NCI-H1105 treated with DMSO at 0.1 percent for 48 hours (cell line): ENCODE results near the gene ARHGDIA.
A peak's percentile ranks its signal among the peaks of the same experiment; 100 is the strongest.

Experiments
- DNase-seq: peaks from one replicate; lab custom pipeline; 2025; lab: John Stamatoyannopoulos, UW

ARHGDIA gene

DNA sequence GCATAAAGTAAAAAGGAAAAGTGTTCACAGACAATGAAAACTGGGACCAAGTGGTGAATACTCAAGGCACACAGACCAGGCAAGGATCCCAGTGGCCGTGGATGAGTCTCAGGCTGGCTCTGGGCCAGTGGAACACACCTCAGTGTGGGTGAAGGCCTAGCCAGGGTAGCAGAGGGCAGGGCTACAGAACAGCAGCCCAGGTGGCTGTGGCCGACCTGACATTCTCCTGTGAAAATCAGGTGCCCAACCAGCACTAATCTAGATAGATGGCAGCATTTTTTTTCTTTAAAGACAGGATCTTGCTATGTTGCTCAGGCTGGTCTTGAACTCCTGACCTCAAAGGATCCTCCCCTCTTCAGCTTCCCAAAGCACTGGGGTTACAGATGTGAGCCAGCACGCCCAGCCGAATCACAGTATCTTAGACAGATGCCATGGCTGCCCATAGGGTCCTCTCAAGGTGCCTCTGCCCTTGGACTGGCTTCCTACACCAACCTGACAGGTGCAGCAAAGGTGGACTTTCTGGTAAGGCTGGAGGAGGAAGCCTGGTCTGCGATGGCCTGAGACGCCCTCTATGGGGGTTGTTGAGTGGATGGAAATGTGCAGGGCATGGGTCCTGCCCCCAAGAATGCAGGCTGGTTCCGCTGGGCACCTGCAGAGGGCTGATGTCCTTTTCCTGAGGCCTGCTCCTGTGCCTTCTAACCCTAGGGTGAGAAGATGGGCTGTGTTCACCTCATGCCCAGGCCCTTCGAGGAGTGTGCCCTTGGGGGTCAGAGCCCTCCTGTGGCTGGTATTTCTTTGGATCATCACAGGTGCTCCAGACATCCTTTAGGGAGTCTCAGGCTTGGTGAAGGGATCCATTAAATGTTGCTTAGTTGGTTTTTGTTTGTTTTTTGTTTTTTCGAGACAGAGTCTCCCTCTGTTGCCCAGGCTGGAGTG is 7.0 kb downstream of the ARHGDIA start:
- DNase-seq = no peak

DNA sequence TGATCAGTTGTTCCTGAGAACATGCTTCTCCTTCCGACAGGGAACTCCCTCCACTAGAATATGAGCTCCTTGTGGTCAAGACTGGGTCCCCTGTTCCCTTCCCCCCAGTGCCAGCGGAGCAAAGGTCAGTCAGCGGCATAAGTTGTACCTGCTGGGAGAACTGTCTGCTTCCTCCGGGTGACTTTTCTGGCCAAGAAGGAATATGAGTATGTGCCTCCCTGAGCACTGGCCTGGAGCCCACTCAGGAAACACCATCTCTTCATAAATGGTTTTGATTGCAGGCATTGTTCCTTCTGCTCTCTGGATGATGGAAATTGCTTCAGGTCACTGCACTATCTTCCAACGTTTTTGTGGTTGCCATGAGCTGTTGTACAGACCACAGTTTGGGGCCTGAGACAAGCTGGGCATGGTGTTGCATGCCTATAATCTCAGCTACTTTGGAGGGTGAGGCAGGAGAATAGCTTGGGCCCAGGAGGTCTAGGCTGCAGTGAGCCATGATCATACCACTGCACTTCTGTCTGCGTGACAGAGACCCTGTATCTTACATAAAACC is 7.9 kb downstream of the ARHGDIA start:
- no peak for DNase-seq

DNA sequence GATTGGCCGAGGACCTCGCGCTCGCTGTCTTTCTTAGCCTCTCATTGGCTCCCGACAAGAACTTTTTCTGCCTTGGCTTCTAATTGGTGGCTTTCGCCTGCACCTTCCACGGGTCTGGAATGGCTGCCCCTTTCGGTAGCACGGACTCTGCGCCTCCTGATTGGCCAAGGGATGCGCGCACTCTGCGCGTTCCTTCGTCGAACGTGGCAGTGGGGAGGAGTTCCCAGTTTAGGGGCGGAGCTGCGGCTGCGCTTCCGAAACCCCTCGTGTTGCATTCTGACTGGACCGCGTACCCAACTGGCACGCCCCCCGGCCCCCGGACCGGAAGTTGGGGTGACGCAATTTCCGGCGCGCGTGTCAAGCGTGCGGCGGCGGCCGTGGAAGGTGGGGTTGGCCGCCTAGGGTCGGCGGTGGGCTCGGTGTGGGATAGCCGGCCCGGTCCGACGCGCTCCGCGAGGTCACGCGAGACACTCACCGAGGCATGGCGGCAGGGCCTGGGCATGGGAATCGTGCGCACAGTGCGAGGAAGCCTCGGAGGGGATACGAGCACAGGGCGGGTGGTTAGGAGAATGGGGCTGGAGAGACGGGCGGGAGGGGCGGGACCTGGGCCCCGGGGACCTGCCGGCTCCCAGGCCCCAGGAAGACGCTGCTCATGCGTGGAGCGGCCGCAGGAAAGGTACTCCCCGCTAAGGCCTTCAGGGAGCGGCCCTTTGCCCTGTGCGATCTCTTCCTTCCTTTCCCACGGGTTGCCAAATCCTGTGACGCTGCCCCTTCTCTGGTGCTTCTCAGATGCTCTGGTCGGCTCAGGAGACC is 10.2 kb downstream of the ARHGDIA start:
- DNase-seq = peak; percentile 99

DNA sequence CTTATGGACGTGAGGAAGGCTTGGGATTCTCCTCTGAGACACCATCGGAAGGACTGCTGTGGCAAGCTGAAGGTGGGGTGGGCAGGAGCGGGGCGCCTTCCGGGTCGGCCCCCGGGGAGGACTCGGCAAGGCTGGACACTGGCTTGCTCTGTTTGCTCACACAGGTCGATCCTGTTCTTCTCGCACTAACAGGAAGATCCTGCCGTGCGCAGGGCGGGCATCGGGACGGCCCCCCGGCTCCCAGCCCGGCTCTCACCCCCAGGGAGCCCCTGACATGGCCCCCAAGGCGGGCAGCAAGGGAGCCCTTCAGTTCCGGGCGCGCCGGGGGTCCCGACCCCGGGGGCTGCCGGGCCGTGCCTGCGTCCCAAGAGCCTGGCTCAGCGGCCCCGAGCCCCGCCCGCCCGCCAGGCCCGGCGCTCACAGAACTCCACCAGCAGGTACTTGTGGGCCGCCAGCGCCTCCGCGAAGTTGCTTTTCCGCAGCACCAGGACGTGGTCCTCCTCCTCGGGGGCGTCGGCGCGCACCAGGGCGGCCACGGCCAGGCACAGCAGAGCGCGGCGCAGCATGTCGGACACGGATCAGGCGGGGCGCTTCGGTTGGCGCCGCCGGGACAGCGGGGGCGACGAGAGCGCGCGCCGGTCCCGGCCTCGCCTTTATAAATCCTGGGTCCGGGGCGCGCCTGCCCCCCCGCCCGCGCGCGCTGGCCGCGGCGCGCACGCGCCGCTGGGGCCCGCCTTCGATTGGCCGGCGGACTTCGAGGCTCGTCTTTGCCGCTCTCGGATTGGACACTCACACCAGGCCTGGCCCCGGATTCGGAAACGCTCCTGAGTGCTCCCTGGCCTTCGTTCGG is 11.0 kb downstream of the ARHGDIA start, which contains the start of gene P4HB:
Gene P4HB, minus strand, starts transcription at position 630 of the 850 bp plus-strand sequence. Its CDS starts 64 bp downstream, at position 566.
- DNase-seq = no peak

DNA sequence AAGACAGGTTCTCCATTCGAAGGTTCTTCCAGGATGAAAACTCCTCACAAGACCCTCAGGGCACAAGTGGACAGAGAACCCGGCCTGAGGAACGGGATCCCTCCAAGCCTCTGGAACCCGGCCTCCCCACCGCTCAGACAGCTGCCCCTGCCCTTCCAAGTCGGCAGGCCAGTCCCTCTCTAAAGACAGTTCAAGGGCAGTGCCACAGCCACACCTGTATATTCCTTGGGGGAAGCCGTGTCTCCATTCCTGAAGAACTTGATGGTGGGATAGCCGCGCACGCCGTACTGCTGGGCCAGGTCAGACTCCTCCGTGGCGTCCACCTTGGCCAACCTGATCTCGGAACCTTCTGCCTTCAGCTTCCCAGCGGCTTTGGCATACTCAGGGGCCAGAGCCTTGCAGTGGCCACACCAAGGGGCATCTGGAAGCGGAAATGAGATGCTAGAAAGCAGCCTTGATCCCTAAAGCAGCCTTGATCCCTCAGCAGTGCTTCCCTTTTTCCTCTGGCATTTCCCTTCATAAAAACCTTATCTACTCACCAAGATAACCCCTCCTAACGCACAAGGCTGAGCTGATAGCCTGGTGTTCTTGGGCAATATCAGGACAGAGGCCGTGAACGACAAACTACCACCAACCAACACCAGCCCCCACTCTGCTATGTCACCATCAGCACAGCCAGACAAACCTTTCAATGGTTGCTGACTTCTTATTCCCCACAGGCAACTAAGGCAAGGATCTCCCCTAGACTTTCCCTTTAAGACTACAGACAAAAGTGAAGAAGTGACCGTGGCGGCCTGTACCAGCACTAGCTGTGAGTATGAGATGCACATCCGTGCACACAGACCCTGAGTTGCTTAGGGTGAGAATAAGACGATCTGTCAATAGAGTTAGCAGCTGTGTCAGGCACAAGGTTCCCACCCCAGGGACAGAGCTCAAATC is 11.9 kb downstream of the ARHGDIA start:
- DNase-seq = no peak

DNA sequence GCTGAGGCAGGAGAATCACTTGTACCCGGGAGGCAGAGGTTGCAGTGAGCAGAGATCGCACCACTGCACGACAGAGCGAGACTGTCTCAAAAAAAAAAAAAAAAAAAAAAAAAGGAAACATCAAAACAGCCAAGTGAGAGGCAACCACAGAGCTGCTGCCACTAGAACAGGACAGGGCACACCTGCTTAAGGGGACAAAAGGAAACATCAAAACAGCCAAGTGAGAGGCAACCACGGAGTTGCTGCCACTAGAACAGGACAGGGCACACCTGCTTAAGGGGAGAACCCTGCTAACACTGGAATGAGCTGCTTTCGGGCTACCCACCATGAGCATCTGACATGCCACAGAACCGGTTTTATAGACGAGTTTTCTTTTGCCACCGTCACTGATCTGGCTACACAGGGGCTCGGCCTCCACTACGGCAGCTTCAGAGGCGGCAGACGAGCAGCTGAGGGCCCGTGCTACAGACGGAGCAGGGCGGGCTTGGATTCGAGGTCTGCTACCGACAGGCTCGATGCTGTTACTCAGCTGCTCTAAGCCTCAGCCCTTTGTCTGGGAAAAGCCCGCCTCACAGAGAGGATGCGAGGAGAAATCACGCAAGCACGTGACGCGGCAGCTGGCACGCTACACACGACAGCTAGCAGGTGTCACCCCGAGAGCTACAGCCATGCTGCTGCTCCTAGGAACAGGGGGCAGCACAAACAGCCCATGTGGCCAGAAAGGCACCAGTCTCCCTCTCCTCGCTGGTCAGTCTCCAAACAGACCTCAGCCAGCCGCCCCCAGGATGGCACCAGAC is 12.8 kb downstream of the ARHGDIA start:
- no peak for DNase-seq

DNA sequence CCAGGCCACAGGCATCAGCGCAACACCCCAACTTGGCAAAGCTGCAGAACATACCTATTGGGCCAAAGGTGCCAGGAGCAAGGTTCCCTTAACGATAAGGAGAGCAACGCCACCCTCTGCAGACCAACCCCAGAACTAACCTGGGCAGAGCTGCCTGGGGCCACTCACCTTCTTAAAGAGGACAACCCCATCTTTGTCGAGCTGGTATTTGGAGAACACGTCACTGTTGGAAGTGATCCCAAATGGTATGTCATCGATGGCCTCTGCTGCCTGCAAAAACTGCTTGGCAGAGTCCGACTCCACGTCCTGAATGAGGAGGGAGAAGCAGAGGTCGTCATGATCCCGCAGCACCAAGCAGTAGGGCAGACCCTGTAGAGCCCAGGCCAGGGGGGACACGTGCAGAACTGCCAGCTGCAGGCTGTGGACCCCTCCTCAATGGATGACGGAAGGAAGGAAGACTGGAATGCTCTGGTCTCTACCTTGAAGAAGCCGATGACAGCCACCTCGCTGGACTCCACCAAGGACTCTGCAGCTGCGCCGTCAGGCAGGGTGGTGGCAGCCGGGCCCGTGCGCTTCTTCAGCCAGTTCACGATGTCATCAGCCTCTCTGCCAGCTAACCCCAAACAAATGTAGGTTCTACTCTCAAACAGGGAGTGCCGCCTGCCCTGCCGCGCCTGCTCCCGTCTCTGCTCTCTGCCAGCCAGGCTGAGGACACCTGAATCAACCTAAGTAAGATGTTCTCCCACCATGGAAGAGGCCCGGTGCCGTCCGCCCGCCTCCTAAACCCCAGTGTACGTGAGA is 16.0 kb downstream of the ARHGDIA start:
- no peak for DNase-seq

DNA sequence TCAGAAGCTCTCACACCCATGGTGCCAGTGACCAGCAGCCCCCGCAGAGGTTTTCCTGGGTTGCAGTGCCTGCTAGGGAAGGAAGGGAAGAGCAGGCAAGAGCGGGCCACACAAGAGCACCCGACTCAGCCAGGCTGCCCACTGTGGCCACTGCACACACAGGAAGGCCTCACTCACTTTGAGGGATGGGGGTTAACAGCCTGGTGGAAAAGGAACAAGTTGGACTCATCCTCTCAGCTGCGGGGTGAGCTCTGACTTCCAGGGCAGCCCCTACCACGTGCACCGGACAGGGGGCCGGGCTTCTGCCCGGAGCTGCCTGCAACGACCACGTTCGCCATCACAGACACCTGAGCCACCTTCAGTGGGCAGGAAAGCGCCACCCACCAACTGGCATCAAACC is 18.9 kb downstream of the ARHGDIA start:
- DNase-seq = no peak

DNA sequence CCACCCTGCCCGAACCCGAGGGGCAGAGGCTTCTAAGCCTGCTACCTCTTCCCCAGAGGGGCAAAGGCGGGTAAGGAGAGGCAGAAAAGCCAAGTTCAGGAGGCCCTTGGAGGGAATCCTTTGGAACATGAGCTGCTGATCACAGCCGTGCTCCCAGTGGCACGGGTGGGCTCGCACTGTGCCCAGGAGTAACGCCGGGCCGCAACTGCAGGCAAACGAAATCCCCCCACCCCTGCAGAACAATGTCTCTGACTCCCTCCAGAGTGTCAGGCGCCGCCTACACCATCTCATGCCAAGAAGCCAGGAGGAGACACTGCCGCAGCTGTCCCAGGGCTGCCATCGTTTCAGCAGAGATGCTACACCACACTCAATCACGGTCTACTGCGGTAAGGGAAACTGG is 19.7 kb downstream of the ARHGDIA start:
- no peak for DNase-seq

DNA sequence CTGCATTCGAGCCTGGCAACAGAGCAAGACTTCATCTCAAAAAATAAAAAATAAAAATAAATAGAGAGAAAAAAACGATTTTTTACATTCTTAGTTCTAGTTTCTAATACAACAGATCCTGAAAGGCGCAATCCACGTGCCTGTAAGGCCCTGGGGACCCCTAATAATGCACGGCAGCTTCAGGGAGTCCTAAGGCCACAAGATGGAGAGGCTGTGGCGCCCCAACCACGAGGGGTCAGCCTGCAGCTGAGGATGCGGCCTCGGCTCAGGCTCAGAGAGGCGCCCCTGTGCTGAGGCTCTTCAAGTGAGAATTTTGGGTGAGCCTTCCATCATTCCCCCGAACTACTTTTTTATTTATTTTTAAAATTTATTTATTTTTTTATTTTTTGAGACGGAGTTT is 21.7 kb downstream of the ARHGDIA start:
- DNase-seq = no peak

DNA sequence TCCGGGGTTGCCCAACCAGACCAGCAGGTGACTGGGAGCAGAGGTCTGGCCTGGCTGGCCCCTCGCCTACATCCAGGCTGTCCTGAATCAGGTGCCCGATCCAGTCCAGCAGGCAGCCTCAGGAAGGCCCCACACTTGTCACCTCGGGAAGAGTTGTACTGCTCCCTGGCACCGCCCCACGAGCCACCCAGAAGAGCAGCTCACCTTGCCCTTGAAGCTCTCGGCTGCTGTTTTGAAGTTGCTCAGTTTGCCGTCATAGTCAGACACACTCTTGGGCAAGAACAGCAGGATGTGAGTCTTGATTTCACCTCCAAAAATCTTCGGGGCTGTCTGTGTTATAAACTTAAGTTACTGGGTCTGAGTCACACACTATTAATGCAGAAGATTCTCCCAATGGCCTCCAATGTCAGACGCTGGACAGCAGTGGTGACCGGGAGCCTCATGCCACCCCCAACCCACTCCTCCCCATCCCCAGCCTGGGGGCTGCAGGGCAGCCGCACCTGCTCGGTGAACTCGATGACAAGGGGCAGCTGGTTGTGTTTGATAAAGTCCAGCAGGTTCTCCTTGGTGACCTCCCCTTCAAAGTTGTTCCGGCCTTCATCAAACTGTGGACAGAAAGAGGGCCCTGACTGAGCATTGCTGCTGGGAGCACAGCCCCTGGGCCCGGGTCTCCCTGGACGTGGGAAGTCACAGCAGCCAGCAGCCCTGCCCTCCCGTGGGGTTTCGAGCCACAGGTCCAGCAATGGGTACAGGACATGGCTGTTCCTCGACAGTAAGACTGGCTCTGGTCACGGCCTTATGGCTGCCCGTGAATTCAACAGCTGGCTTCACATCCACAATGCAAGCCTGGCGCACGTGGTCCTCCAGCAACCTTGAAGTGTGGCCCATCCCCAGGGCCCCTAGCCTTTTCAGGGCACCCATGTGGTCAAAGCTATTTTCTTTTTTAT is 24.1 kb downstream of the ARHGDIA start:
- no peak for DNase-seq

DNA sequence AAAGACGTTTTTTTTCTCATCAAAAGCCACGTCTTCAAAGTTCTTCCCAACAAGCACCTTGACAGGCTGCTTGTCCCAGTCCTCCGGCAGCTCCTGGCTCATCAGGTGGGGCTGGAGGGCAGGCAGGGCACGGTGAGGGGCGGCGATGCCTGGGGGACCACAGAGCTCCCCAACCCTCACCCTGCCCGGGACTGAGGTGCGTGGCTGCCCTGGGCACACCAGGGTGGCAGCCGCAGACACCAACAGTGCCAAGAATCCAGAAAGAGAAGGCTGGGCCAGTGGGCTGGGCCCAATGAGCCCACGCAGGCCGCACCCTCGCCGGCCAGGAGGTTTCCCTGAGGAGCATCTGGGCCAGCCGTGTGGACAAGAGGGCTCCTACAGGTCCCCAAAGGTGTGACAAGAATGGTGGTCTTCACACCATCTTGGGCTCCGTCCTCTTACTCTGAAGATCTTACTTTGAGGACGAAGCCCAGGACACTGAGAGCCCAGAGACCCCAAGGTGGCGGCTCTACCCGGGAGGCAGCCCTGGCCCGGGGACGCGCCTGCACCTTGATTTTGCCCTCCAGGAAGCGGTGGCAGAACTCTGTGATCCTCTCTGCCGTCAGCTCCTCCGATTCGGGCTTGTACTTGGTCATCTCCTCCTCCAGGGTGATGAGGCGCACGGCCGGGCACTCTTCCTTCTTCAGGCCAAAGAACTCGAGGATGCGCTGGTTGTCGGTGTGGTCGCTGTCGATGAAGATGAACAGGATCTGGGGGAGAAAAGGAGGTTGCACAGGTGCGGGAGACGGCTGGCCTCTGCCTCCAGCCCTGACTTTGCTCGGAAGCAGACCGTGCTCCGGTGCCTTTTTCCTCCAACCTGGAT is 25.0 kb downstream of the ARHGDIA start:
- DNase-seq = no peak

DNA sequence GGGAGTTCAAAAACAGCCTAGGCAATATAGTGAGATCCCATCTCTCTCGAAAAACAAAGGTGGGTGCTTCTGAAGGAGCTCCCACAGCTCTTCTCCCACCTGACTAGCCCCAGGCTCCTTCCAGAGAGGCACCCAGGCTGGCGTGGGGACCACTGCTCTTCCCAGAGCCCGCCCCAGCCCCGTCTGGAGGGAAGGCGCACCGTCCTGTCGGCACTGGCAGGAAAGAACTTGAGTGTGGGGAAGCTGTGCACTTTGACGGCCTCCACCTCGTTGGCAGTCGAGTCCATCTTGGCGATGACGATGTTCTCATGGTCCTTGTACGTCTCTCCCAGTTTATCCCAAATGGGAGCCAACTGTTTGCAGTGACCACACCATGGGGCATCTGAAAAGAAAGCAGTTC is 25.8 kb downstream of the ARHGDIA start:
- no peak for DNase-seq

DNA sequence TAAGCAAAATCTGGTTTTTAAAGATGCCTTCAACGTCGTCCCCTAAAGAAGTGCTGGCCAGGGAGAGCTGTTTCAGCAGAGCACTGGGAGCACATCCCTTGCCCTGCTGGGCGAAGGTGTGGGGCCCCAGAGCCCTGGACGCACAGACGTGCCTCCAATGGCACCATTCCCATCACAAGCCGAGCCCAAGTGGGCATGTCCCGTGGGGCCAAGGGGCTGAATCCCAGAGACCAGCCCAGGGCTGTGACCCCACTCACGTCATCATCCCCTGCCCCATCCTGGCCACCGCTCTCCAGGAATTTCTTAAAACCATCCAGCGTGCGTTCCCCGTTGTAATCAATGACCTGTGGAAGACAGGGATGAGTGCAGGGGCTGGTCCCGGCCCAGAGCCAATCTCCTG is 26.2 kb downstream of the ARHGDIA start:
- DNase-seq = no peak

DNA sequence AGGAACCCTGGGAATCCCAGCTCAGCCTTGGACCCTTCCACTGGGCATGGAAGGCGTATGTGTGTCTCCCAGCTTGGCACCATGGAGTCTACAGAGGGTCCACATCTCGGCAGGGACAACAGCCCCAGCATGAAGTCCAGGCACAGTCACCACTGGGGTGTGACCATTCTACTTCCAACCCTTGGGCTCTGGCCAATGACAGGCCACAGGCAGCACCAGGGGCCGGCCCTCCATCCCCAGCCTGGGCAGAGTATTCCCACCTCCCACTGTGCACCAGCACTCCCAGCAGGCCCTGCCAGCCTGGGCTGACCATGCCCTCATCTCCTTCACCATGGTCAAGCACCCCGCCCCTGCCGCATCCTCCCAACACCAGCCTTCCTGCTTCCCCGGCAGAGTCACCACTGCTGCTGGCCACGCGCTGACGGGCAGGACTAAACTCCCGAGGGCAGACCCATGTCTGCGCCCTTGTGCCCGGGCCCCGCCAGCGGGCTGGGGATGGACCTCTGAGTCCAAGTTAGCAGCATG is 26.7 kb downstream of the ARHGDIA start:
- no peak for DNase-seq

DNA sequence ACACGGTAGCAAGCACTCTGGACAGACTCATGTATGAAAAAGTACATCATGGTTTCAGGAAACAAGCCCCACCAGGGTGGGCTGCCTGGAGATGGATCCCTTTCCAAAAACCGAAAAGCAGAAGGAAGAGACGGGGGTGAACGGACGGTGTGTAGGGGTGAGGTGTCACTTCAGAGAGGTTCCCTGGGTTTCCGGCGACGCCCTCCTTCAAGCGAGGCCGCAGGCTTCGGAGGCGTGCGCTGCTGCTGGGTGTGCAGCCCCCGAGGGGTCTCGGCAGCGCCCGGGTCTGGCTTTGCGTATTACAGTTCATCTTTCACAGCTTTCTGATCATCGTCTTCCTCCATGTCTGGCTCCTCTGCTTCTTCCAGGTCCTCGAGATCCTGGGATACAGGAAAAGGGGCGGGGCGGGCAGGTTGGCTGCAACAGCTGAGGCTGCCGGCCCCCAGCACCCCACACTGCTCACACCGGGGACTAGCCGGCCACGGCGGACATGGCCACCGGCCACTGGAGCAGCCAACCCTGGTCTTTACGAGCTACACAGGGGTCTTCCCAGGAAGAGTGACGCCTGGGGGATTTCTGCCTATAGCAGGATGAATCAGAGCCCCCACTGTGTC is 27.3 kb downstream of the ARHGDIA start:
- no peak for DNase-seq
